Gastroesophageal sphincter (tissue), 4 donors: ENCODE results near the gene OLFML3. TPM values are rescaled to one million over a fixed set of nuclear protein-coding genes. Genes with fewer than 3 reads are reported as not detected.
A peak's percentile ranks its signal among the peaks of the same experiment; 100 is the strongest.

Experiments used
- ATAC-seq: fragments of 150-250 bp; one replicate; pipeline ENCODE4 v1.9.1; 2016; ENCODE audit warnings: mild to moderate bottlenecking, moderate library complexity
- H3K27ac ChIP-seq, 4 donors: fragments of 200-600 bp; sonication (generic) in 3 of 4; 1 replicate in 3 of 4; 2 replicates in 1 of 4; pipeline ENCODE4 v1.5.1; 2016 to 2019
- H3K27me3 ChIP-seq: fragments of 200-600 bp; sonication (generic); one replicate; pipeline ENCODE4 v1.5.1; 2019
- H3K36me3 ChIP-seq, 2 donors: fragments of 200-600 bp; sonication (generic); one replicate each; pipeline ENCODE4 v1.5.1; 2019; ENCODE audit warnings: control low read depth in 1 of 2
- H3K4me1 ChIP-seq, 3 donors: fragments of 200-600 bp; sonication (generic); 1 replicate in 2 of 3; 2 replicates in 1 of 3; pipeline ENCODE4 v1.5.1; 2016 to 2019; ENCODE audit warnings: control low read depth in 2 of 3
- H3K4me3 ChIP-seq, 2 donors: fragments of 200-600 bp; sonication (generic); one replicate each; pipeline ENCODE4 v1.5.1; 2019; ENCODE audit warnings: mild to moderate bottlenecking in 1 of 2, moderate library complexity in 1 of 2
- H3K9me3 ChIP-seq, 3 donors: fragments of 200-600 bp; sonication (generic); one replicate each; pipeline ENCODE4 v1.5.1; 2017 to 2019; ENCODE audit warnings: control low read depth in 2 of 3
- EP300 ChIP-seq: sonication (generic); formaldehyde crosslinking; IDR thresholded peaks from one replicate; pipeline ENCODE4 v1.6.1; 2017; ENCODE audit warnings: antibody characterized with exemption, mild to moderate bottlenecking
- POLR2A ChIP-seq, 2 donors: fragments of 450-650 bp; IDR thresholded peaks; one replicate each; pipeline ENCODE4 v1.6.1; 2017; ENCODE audit warnings: antibody characterized with exemption in 2 of 2, mild to moderate bottlenecking in 2 of 2, moderate library complexity in 1 of 2
- POLR2AphosphoS5 ChIP-seq: sonication (generic); formaldehyde crosslinking; IDR thresholded peaks from one replicate; pipeline ENCODE4 v1.6.1; 2017; ENCODE audit warnings: antibody characterized with exemption
- WGBS, 2 donors: methylation state at CpG; one replicate each; pipeline ENCODE4 v1.1.5; 2018; ENCODE audit warnings: low coverage in 1 of 2; 5-methylcytosine and 5-hydroxymethylcytosine counted together
- total RNA-seq, 4 donors: library from RNA; depleted of rRNA; stranded (reverse); fragments of >200 nt; gene quantifications; one replicate each; pipeline ENCODE4 v1.1.0, GENCODE V29; 2016
- TF ChIP-seq, protein P1 (sequence below), 4 experiments: fragments of 200-600 bp in 2 of 4; fragments of 450-650 bp in 2 of 4; sonication (generic) in 1 of 4; IDR thresholded peaks; one replicate each; pipeline ENCODE4 v1.5.1; 2017 to 2019; ENCODE audit warnings: antibody characterized with exemption in 4 of 4, mild to moderate bottlenecking in 2 of 4, moderate library complexity in 2 of 4

OLFML3 gene
- total RNA-seq, 4 donors from 2014 or later: 62.4 to 155 (median 65.5) TPM

DNA sequence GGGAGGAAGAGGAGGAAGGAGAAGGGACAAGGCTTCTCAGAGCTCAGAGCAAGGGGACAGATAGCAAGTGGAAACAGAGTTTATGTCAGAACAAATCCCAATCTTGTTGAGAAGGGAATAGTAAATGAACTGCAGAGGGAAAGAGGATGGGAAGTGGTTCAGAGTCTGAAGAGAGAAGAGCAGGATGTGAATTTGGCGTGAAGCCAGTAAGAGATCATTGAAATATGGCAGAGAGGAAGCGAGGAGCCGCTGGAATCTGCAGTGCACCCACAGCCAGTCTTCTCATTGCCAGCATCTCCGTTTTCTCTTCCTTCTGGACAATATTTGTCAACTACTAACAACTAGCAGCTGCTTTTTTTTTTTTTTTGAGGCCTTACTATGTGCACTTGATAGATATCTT is 19.1 kb downstream of the OLFML3 start:
- no peak for TF ChIP-seq POLR2AphosphoS5
- TF ChIP-seq, protein P1, sequence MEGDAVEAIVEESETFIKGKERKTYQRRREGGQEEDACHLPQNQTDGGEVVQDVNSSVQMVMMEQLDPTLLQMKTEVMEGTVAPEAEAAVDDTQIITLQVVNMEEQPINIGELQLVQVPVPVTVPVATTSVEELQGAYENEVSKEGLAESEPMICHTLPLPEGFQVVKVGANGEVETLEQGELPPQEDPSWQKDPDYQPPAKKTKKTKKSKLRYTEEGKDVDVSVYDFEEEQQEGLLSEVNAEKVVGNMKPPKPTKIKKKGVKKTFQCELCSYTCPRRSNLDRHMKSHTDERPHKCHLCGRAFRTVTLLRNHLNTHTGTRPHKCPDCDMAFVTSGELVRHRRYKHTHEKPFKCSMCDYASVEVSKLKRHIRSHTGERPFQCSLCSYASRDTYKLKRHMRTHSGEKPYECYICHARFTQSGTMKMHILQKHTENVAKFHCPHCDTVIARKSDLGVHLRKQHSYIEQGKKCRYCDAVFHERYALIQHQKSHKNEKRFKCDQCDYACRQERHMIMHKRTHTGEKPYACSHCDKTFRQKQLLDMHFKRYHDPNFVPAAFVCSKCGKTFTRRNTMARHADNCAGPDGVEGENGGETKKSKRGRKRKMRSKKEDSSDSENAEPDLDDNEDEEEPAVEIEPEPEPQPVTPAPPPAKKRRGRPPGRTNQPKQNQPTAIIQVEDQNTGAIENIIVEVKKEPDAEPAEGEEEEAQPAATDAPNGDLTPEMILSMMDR (IDR thresholded peaks at IDR 0.05): no peak
- TF ChIP-seq POLR2A (IDR thresholded peaks at IDR 0.05): no peak
- TF ChIP-seq EP300: no peak
- 23 to 46% methylated on average over 4 of the region's 4 CpGs for WGBS, 2 donors
- Histone ChIP-seq H3K27me3 (no peaks in the 10 kb centered on the region), H3K36me3 (no peaks in the 10 kb centered on the region), H3K4me1 (no peaks in the 10 kb centered on the region), H3K27ac (no peak overlapping the region), H3K9me3 (peaks cover 0 to 28% (median 0%) of the 10 kb centered on the region in 3 donors), H3K4me3 (no peak overlapping the region)
- no peak for ATAC-seq

DNA sequence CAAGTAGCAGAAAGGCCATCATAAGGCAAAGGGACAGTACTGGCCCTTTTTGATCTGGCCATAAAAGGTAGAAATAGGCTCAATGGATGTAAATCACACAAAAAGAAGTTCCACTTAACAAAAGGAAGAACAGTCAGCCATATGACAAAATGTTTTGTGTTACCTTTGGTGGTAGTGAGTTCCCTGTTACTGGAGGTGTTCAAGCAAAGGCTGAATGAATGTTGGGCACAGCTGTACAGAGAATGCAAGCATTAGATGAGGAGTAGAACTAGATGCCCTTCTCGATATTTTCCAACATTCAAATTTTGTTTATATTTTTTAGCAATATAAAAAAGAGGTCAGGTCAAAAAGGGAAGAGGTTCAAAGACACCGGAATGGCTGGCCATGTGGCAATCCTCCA is 20.0 kb downstream of the OLFML3 start:
- no peaks in the 10 kb centered on the region for H3K36me3 ChIP-seq
- no peak overlapping the region for H3K27ac ChIP-seq
- WGBS, 2 donors: 46 to 61% methylated on average over 2 of the region's 2 CpGs
- H3K9me3 ChIP-seq: peaks cover 0 to 23% (median 0%) of the 10 kb centered on the region in 3 donors
- no peak for TF ChIP-seq POLR2AphosphoS5
- TF ChIP-seq, protein P1 (IDR thresholded peaks at IDR 0.05): no peak
- no peak for TF ChIP-seq EP300
- no peak for TF ChIP-seq POLR2A (IDR thresholded peaks at IDR 0.05)
- ATAC-seq: no peak
- no peaks in the 10 kb centered on the region for H3K27me3 ChIP-seq
- H3K4me3 ChIP-seq: no peak overlapping the region
- no peaks in the 10 kb centered on the region for H3K4me1 ChIP-seq

DNA sequence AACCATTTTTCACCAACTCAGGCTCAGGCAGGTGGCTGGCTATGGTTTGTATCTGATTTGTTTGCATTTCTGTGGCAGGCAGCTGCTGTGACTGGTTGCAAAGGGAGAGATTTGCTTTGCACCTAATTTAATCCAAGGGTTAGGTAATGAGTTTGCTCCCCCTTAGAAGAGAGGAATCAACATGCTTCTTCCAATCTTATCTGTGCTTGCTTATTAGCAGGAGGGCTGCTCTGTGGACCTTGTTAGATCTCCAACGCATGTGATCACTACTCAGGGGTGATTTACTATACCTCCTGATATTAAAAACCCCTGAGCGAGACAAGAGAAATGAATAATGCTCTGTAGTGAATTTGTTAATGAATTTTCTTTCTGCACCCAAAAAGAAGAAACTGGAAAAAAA is 20.5 kb downstream of the OLFML3 start:
- TF ChIP-seq POLR2A (IDR thresholded peaks at IDR 0.05): no peak
- TF ChIP-seq EP300: no peak
- TF ChIP-seq POLR2AphosphoS5: no peak
- TF ChIP-seq, protein P1 (IDR thresholded peaks at IDR 0.05): no peak
- H3K9me3 ChIP-seq: peaks cover 0 to 18% (median 0%) of the 10 kb centered on the region in 3 donors
- H3K4me1 ChIP-seq: no peaks in the 10 kb centered on the region
- no peak overlapping the region for H3K27ac ChIP-seq
- H3K4me3 ChIP-seq: no peak overlapping the region
- no peak for ATAC-seq
- WGBS, 2 donors: 66 to 100% methylated on average over 2 of the region's 2 CpGs
- H3K27me3 ChIP-seq: no peaks in the 10 kb centered on the region
- H3K36me3 ChIP-seq: no peaks in the 10 kb centered on the region

DNA sequence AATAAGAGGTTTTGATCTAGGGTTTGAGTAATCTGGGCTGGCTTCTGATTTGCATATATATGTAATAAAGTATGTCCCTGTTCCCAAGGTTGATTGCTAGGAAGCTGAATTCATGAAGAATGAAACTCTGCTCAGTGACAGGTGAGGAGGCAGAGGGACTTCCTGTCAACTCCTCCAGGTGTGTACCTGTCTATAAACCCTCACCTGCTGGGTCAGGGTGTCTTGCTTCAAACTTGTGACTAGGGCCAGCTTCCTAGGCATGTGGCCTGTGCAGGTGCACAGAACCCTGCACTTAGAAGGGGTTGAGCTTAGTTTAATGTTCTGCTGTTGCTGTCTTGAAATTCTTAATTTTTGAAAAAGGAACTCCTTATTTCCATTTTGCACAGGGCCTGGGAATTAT is 21.1 kb downstream of the OLFML3 start:
- no peaks in the 10 kb centered on the region for H3K4me1 ChIP-seq
- no peaks in the 10 kb centered on the region for H3K36me3 ChIP-seq
- ATAC-seq: no peak
- H3K27ac ChIP-seq: no peak overlapping the region
- no peak overlapping the region for H3K4me3 ChIP-seq
- TF ChIP-seq, protein P1 (IDR thresholded peaks at IDR 0.05): no peak
- TF ChIP-seq POLR2AphosphoS5 (no peak), EP300 (no peak), POLR2A (IDR thresholded peaks at IDR 0.05) (no peak)
- no peaks in the 10 kb centered on the region for H3K27me3 ChIP-seq
- H3K9me3 ChIP-seq: peaks cover 0 to 12% (median 0%) of the 10 kb centered on the region in 3 donors

DNA sequence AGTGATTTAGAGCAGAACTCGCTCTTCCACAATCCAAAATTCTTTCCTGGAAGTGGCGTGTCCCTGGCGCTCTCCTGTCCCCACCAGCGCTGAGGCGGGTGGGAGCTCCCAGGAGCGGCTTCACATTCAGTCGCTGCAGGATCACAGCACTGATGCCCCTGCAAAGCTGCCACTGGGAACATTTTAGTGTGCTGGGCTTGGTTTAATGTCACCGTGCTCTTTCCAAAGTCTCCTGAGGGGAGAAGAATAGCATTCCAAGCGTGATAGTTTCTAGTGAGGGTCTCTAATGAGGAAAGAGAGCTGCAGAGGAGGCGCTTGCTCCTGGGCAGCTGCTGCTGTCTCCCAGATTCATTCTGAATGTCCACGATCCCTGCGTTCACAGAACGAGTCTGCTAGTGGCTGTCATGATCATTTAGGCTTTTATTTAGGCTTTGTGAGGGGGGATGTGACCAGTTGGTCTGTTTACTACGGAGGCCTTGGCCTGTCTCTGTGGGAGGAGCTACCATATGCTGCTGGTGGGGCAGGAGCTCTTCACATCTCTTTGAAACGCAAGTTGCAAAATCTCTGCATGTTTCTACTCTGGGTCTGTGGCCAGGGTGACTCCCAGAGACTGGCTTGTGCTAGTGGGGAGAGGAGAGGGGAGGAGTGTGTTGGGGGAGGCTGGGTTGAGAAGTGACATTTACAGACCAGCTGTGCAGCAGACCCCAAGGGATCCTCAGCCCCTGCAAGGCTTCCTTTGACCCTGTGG is 23.4 kb downstream of the OLFML3 start:
- TF ChIP-seq POLR2A (IDR thresholded peaks at IDR 0.05) (no peak), POLR2AphosphoS5 (no peak), EP300 (no peak)
- TF ChIP-seq, protein P1 (IDR thresholded peaks at IDR 0.05): no peak
- 67 to 68% methylated on average over 8 to 13 of the region's 15 CpGs for WGBS, 2 donors
- Histone ChIP-seq H3K9me3 (no peaks in the 10 kb centered on the region), H3K36me3 (no peaks in the 10 kb centered on the region), H3K4me3 (no peak overlapping the region), H3K4me1 (no peaks in the 10 kb centered on the region), H3K27me3 (no peaks in the 10 kb centered on the region), H3K27ac (no peak overlapping the region)
- ATAC-seq: peak; percentile 47
